H1 (cell line): Measurements from ENCODE around the gene RAB7B. TPM values are rescaled to one million over a fixed set of nuclear protein-coding genes. Genes with fewer than 3 reads are reported as not detected.
"Not testable (repeated sequence)": the region's sequence is repeated elsewhere in the genome, so short reads cannot be mapped to it uniquely, and the experiment has no call there.

Experiments
- CTCF ChIA-PET: fragments of 300-600 bp; sonication (Branson Sonifier 250); formaldehyde crosslinking; loops from one replicate; lab custom pipeline; 2021; ENCODE audit not compliant: partially characterized antibody; lab: Charles Lee
- POLR2A ChIA-PET: fragments of 300-600 bp; sonication (Branson Sonifier 250); formaldehyde crosslinking; loops from one replicate; lab custom pipeline; 2021; ENCODE audit warnings: inconsistent platforms; ENCODE audit not compliant: partially characterized antibody; lab: Charles Lee
- DNase-seq, 2 experiments: peaks; one replicate each; pipeline versions ENCODE4 v3.0.0 to v3.0.0-alpha.2; 2010 to 2022; ENCODE audit warnings: low spot score in 2 of 2, low read depth in 1 of 2, mixed read lengths in 1 of 2
- FAIRE-seq: peaks from 2 replicates; lab custom pipeline; 2011; peaks lifted over from hg19 to GRCh38; lab: Jason Lieb, UNC
- H2AFZ ChIP-seq: 2 replicates; pipeline ENCODE4 v1.8.1; 2012; ENCODE audit warnings: low read length, inconsistent platforms
- H2AK5ac ChIP-seq: 2 replicates; pipeline ENCODE4 v1.6.1; 2013; ENCODE audit warnings: low read depth, low read length
- H2BK120ac ChIP-seq: replicated peaks from 2 replicates; pipeline ENCODE3; 2013; ENCODE audit warnings: low read depth, low read length, inconsistent platforms
- H2BK12ac ChIP-seq: 2 replicates; pipeline ENCODE4 v1.6.1; 2013; ENCODE audit warnings: low read depth, low read length
- H2BK15ac ChIP-seq: 2 replicates; pipeline ENCODE4 v1.6.1; 2013; ENCODE audit warnings: low read length
- H2BK20ac ChIP-seq: 2 replicates; pipeline ENCODE4 v1.6.1; 2013; ENCODE audit warnings: low read length
- H2BK5ac ChIP-seq: 2 replicates; pipeline ENCODE4 v1.6.1; 2013; ENCODE audit warnings: low read depth, low read length
- H3K14ac ChIP-seq: 2 replicates; pipeline ENCODE4 v1.6.1; 2013; ENCODE audit warnings: inconsistent platforms; ENCODE audit not compliant: insufficient read length
- H3K18ac ChIP-seq: 2 replicates; pipeline ENCODE4 v1.6.1; 2013; ENCODE audit warnings: low read length; ENCODE audit errors: extremely low read depth
- H3K23ac ChIP-seq: 2 replicates; pipeline ENCODE4 v1.6.1; 2013; ENCODE audit warnings: inconsistent platforms; ENCODE audit not compliant: insufficient read length
- H3K23me2 ChIP-seq: 2 replicates; pipeline ENCODE4 v1.6.1; 2013; ENCODE audit warnings: low read depth, low read length
- H3K27ac ChIP-seq: 2 replicates; pipeline ENCODE4 v1.6.1; 2011; ENCODE audit warnings: low read depth, low read length, inconsistent platforms
- H3K27me3 ChIP-seq, 4 experiments: replicated peaks in 1 of 4; 1 replicate in 1 of 4; 2 replicates in 3 of 4; pipeline versions ENCODE4 v1.6.1 to v1.8.1; 2011 to 2013; ENCODE audit warnings: low read length in 3 of 4, mild to moderate bottlenecking in 3 of 4, inconsistent platforms in 2 of 4, mixed read lengths in 2 of 4, moderate library complexity in 1 of 4; ENCODE audit not compliant: control insufficient read depth in 3 of 4, insufficient read depth in 3 of 4; ENCODE audit errors: extremely low read depth in 1 of 4
- H3K36me3 ChIP-seq, 4 experiments: 2 replicates each; pipeline versions ENCODE4 v1.6.1 to v1.8.1; 2011 to 2013; ENCODE audit warnings: mild to moderate bottlenecking in 4 of 4, low read length in 3 of 4, moderate library complexity in 2 of 4, control low read depth in 1 of 4, inconsistent platforms in 1 of 4; ENCODE audit not compliant: insufficient read depth in 4 of 4, control insufficient read depth in 2 of 4
- H3K4ac ChIP-seq: replicated peaks from 2 replicates; pipeline ENCODE3; 2013; ENCODE audit warnings: low read length, low read depth, mixed read lengths, inconsistent platforms; ENCODE audit not compliant: insufficient read length
- H3K4me1 ChIP-seq, 4 experiments: replicated peaks in 1 of 4; 1 replicate in 1 of 4; 2 replicates in 3 of 4; pipeline versions ENCODE4 v1.6.1 to v1.8.1; 2011 to 2013; ENCODE audit warnings: low read length in 3 of 4, inconsistent platforms in 2 of 4, mixed read lengths in 1 of 4; ENCODE audit not compliant: insufficient read depth in 4 of 4, control insufficient read depth in 3 of 4
- H3K4me2 ChIP-seq, 2 experiments: 2 replicates each; pipeline versions ENCODE4 v1.6.1 to v1.8.1; 2011 to 2013; ENCODE audit warnings: low read depth in 2 of 2, low read length in 2 of 2, control low read depth in 1 of 2, inconsistent platforms in 1 of 2, mild to moderate bottlenecking in 1 of 2; ENCODE audit not compliant: insufficient read depth in 1 of 2
- H3K4me3 ChIP-seq, 4 experiments: fragments of 200-600, 300-600 bp in 1 of 4; sonication (generic), shearing (Covaris generic), sonication (Bioruptor Twin) in 1 of 4; 2 replicates each; pipeline versions ENCODE4 v1.5.1 to v1.8.1; 2011 to 2016; ENCODE audit warnings: low read length in 4 of 4, low read depth in 3 of 4, control low read depth in 2 of 4, inconsistent platforms in 2 of 4, mild to moderate bottlenecking in 2 of 4, mixed read lengths in 1 of 4, moderate library complexity in 1 of 4; ENCODE audit not compliant: insufficient read depth in 2 of 4; ENCODE audit errors: extremely low read depth in 1 of 4
- H3K56ac ChIP-seq: replicated peaks from 2 replicates; pipeline ENCODE3; 2013; ENCODE audit warnings: low read depth, mild to moderate bottlenecking, mixed read lengths, low read length, inconsistent platforms; ENCODE audit not compliant: insufficient read length
- H3K79me1 ChIP-seq: 2 replicates; pipeline ENCODE4 v1.6.1; 2013; ENCODE audit warnings: low read depth, low read length, control low read depth
- H3K79me2 ChIP-seq, 2 experiments: 2 replicates each; pipeline versions ENCODE4 v1.6.1 to v1.8.1; 2012 to 2013; ENCODE audit warnings: low read length in 2 of 2, mild to moderate bottlenecking in 2 of 2, inconsistent platforms in 1 of 2; ENCODE audit not compliant: insufficient read depth in 2 of 2, control insufficient read depth in 1 of 2
- H3K9ac ChIP-seq, 4 experiments: replicated peaks in 1 of 4; 1 replicate in 1 of 4; 2 replicates in 3 of 4; pipeline versions ENCODE4 v1.6.1 to v1.8.1; 2011 to 2013; ENCODE audit warnings: low read depth in 3 of 4, low read length in 3 of 4, control low read depth in 2 of 4, mild to moderate bottlenecking in 2 of 4, moderate library complexity in 2 of 4, inconsistent platforms in 1 of 4; ENCODE audit errors: extremely low read depth in 1 of 4
- H3K9me3 ChIP-seq, 2 experiments: 2 replicates each; pipeline versions ENCODE4 v1.6.1 to v1.8.1; 2012 to 2013; ENCODE audit warnings: mild to moderate bottlenecking in 2 of 2, moderate library complexity in 2 of 2, control low read depth in 1 of 2, inconsistent platforms in 1 of 2, low read depth in 1 of 2, low read length in 1 of 2, mixed read lengths in 1 of 2; ENCODE audit not compliant: insufficient read depth in 2 of 2
- H4K20me1 ChIP-seq, 2 experiments: replicated peaks in 1 of 2; 2 replicates each; pipeline versions ENCODE3 to v1.8.1; 2011 to 2013; ENCODE audit warnings: inconsistent platforms in 2 of 2, low read length in 2 of 2, mild to moderate bottlenecking in 1 of 2; ENCODE audit not compliant: insufficient read depth in 2 of 2, control insufficient read depth in 1 of 2
- H4K5ac ChIP-seq: 2 replicates; pipeline ENCODE4 v1.6.1; 2013; ENCODE audit warnings: low read length, low read depth, mixed read lengths, inconsistent platforms; ENCODE audit not compliant: insufficient read length
- H4K8ac ChIP-seq: 2 replicates; pipeline ENCODE4 v1.8.0; 2013; ENCODE audit warnings: mild to moderate bottlenecking, moderate library complexity, low read length, inconsistent platforms; ENCODE audit not compliant: insufficient read depth; ENCODE audit errors: extremely low read depth
- H4K91ac ChIP-seq: replicated peaks from 2 replicates; pipeline ENCODE3; 2013; ENCODE audit warnings: low read length, mixed read lengths, inconsistent platforms; ENCODE audit not compliant: insufficient read length
- WGBS, 2 experiments: shearing (Covaris generic) in 1 of 2; methylation state at CpG; one replicate each; pipeline versions ENCODE4 v1.1.6 to v1.1.7; 2013 to 2015; ENCODE audit warnings: low lambda C conversion rate in 2 of 2, mixed read lengths in 2 of 2, inconsistent platforms in 1 of 2, low coverage in 1 of 2, missing lambda C conversion rate in 1 of 2; ENCODE audit not compliant: insufficient replicate concordance in 2 of 2, insufficient coverage in 1 of 2, insufficient read length in 1 of 2; ENCODE audit errors: extremely low coverage in 1 of 2, missing lambda C conversion rate in 1 of 2; 5-methylcytosine and 5-hydroxymethylcytosine counted together
- polyA plus RNA-seq, 7 experiments: library from polyadenylated mRNA; depleted of rRNA in 3 of 7; stranded (reverse) in 5 of 7; unstranded in 2 of 7; fragments of >200 nt in 5 of 7; fragments of 200-250 nt in 2 of 7; gene quantifications; 1 replicate in 5 of 7; 2 replicates in 1 of 7; 4 replicates in 1 of 7; pipeline versions ENCODE4 v1.2.1 to v1.2.3, GENCODE V29; 2011 to 2013; ENCODE audit warnings: missing spikeins in 2 of 7, mixed read lengths in 2 of 7
- total RNA-seq: library from RNA; stranded (reverse); fragmentation: NEBNext Ultra II Directional; extraction: Animal tissue kit (Norgen Biotek cat#: 25700); gene quantifications from 2 replicates; pipeline ENCODE4 v1.2.1, GENCODE V29; 2021

The RAB7B gene
- total and polyA plus RNA-seq, 2 of the 8 experiments (the other 6 are each of a cell fraction or from before 2014, with no cell fraction given): 0.05 TPM; not detected in 1

DNA sequence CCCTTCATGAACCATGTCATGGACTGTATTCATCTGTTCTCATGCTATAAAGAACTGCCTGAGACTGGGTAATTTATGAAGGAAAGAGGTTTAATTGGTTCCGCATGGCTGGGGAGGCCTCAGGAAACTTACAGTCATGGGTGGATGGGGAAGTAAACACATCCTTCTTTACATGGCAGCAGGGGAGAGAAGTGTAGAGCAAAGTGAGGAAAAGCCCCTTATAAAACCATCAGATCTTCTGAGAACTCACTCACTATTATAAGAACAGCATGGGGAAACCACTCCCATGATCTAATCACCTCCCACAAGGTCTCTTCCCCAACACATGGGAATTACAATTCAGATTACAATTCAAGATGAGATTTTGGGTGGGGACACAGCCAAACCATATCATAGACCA, 6.6 kb downstream of the RAB7B start:
- H3K4me1 ChIP-seq, H3K18ac ChIP-seq, H3K56ac ChIP-seq, H3K23me2 ChIP-seq, H3K4me2 ChIP-seq, H2BK120ac ChIP-seq, H4K91ac ChIP-seq, H2BK20ac ChIP-seq, H4K5ac ChIP-seq, H2BK15ac ChIP-seq, H3K79me2 ChIP-seq, DNase-seq, H3K9me3 ChIP-seq, H3K79me1 ChIP-seq, H3K14ac ChIP-seq, H3K9ac ChIP-seq, H4K8ac ChIP-seq, H2AFZ ChIP-seq, H3K23ac ChIP-seq, H2AK5ac ChIP-seq, H4K20me1 ChIP-seq, H3K36me3 ChIP-seq, H3K4me3 ChIP-seq, H2BK5ac ChIP-seq, H2BK12ac ChIP-seq, H3K27ac ChIP-seq, H3K4ac ChIP-seq, FAIRE-seq: not testable (repeated sequence)
- ChIA-PET POLR2A (interaction anchor here (0.8 kb wide), 1 partner anchor 109 kb away, joined by 3 read pairs; no protein-coding TSS in a partner anchor), CTCF (interaction anchor here (1.5 to 5.7 kb wide), 3 partner anchors 9 to 19 kb away, joined by 3 to 37 read pairs (median 5); no protein-coding TSS in a partner anchor)
- 100% methylated on average over 1 of the region's 1 CpG; no CpG with 5 or more reads in 1 of the 2 experiments for WGBS, 2 experiments
- peaks cover 6 to 22% (median 17%) of the 10 kb centered on the region in 4 experiments for H3K27me3 ChIP-seq
